Measurements from ENCODE around the gene NODAL. TPM values are rescaled to one million over a fixed set of nuclear protein-coding genes. Genes with fewer than 3 reads are reported as not detected.
A peak's percentile ranks its signal among the peaks of the same experiment; 100 is the strongest.

NODAL gene
- total RNA-seq, 1 experiment from 2014 or later: not detected

DNA sequence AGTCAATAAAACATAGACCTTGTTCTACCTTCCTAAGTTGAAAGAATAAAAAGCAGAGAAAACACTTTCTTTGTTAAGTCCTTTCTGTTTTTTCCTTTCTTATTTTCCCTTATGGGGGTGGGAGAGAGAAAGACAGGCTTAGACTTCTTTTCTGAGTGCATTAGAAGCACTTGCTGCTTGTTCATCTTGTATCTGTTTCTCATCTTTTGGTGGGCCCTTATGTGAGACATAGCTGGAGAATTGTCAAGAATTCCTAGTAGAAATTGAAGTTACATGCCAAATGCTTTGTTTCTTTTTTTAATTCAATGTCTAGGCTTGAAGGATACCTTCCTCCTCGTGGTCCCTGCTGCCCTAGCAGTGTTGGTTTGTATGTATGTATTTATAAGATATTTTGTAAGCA, 30.9 kb downstream of the NODAL start:
- DNase-seq (ENCODE audit: low read depth, low spot score): no peak
- in situ Hi-C loops (cut with HindIII; ENCODE audit: low pct_unique_long_range_greater_than_20kb, low sequenced_read_pairs): no loop called here

DNA sequence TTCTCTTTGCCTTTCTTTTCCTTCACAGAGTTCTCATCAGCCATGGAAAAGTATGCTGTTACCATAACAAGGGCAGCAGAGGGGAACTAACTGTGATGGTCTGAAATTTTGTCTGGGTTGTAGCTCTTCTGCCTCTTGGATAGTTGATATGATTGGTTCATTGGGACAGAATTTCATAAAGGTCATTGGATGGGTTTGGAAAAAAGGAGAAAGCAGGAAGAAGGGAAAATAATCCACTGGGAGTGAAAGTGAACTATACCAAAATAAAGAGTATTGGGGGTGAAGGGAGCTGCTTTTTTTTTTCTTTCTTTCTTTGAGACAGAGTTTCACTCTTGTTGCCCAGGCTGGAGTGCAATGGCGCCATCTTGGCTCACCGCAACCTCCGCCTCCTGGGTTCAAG, 31.7 kb downstream of the NODAL start:
- no peak for DNase-seq (ENCODE audit: low read depth, low spot score)
- in situ Hi-C loops (cut with HindIII; ENCODE audit: low pct_unique_long_range_greater_than_20kb, low sequenced_read_pairs): no loop called here

DNA sequence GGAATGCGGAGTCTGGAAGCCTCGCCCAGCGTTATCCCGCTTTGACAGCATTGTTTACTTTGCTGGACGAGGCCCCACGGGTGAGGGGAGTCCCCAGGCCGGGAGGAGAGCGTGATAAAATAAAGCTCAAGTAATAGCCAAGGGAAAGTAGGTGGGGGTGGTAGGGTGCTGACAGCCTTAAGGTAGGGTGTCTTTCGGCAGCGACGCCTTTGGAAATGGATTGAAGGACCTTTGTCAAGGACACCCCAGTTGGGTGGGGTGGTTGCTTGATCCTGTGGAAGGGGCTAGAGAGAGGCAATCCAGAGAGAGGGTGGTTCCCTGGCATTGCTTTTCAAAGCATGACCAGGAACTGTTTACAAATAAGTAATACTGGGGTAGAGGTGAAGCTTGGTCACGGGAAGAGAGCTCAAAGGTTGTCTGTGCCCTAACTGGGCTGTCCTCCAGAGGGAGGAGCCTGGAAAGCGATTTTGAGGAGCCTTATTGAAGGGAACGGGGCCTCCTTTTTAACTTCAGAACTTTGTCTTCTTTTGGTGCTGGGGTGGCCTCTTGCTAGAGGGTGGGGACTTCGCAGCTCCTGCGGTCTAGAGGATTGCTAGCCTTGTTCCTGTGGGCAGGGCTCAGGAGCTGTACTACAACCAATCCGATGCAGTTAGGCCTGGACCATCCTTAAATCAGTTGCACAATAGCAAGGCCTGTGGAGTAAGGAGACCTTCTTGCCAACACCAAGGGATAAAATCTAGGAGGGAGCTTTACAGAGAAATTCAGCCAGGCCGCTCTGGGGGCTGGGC, 36.2 kb downstream of the NODAL start:
- peak; percentile 75 for DNase-seq (ENCODE audit: low read depth, low spot score)
- in situ Hi-C loops (cut with HindIII; ENCODE audit: low pct_unique_long_range_greater_than_20kb, low sequenced_read_pairs): no loop called here

DNA sequence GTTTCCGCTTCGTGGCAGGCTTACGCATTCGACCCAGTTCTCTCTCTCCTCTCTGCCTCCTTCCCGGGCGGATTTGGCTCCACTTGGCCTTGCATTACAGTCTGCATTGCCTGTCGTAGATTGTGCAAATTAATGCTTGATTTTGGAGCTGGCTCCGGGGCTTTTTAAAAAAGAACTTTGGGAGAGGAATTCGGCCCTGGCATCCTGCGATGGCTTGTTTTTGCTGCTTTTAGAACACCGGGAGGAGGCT, 36.8 kb downstream of the NODAL start:
- no peak for DNase-seq (ENCODE audit: low read depth, low spot score)
- in situ Hi-C loops (cut with HindIII; ENCODE audit: low pct_unique_long_range_greater_than_20kb, low sequenced_read_pairs): no loop called here

DNA sequence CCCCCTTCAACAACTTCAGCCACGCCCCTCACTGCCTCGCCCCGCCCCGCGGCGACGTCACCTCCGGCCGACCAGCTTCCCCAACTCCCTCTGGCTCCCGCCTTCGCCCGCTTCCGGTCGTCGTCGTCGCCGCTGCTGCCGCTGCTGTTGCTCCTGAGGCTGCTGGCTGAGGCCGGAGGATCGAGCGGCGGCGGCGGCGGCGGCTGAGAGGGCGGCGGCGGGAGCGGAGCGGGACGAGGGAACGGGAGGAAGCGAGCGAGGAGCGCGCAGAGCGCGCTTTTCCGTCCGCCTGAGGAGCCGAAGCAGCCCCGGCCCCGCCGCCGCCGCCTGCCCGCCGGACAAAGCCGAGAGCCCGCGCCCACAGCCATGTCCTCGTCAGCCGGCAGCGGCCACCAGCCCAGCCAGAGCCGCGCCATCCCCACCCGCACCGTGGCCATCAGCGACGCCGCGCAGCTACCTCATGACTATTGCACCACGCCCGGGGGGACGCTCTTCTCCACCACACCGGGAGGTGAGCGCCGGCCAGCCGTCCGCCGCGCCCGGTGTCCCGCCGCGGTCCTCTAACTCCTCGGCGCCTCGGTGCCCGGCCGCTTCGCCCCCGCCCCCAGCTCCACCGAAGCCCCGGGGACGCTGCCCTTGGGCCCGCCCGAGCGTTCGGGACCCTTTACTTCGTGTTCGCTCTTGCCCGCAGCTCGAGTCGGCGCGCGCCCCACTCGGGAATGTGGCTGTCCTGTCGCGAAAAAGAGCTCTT, 37.3 kb downstream of the NODAL start, which contains the start of gene EIF4EBP2:
Gene EIF4EBP2, plus strand, starts transcription at position 110 of the 751 bp plus-strand sequence. Its CDS starts 257 bp downstream, at position 367.
- peak; percentile 92 for DNase-seq (ENCODE audit: low read depth, low spot score)
- in situ Hi-C loops (cut with HindIII; ENCODE audit: low pct_unique_long_range_greater_than_20kb, low sequenced_read_pairs): no loop called here

DNA sequence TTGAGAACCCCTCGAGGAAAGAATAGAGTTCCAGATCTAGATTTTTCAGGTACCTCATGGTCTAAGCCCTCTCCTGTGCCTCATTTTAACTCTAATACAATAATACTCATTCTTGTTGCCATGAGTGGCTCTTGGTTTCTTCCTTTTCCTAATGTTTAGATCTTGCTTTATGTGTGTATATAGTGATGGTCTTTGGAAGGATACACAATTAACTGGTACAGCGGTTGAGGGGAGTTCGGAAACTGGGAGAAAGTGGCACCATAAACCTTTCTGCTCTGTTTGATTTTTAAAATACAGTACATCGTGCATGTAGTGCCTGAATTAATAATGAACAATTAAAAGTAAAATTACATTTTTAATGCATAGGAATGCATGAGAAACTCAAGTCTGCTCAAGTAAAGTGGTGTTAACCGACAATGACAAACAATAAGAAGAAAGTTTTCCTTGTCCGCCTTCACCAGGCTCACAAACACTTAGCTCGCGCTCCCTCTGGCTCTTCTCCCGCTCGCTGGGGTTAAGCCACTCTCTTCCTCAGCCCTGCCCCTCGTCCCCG, 37.9 kb downstream of the NODAL start:
- in situ Hi-C loops (cut with HindIII; ENCODE audit: low pct_unique_long_range_greater_than_20kb, low sequenced_read_pairs): no loop called here
- no peak for DNase-seq (ENCODE audit: low read depth, low spot score)

DNA sequence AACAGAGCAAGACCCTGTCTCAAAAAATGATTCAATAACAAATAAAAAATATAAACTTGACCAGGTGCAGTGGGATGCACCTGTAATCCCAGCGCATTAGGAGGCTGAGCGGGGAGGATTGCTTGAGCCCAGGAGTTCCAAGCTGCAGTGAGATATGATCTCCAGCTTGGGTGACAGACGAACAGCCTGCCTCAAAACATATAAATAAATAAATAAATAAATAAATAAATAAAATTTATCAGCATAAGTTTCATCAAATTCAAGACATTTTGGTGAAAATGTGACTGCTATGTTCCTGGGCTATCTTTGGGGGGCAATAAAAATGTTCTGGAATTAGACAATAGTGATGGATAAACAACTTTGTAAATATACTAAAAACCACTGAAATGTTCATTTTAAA, 42.3 kb downstream of the NODAL start:
- in situ Hi-C loops (cut with HindIII; ENCODE audit: low pct_unique_long_range_greater_than_20kb, low sequenced_read_pairs): no loop called here
- no peak for DNase-seq (ENCODE audit: low read depth, low spot score)

DNA sequence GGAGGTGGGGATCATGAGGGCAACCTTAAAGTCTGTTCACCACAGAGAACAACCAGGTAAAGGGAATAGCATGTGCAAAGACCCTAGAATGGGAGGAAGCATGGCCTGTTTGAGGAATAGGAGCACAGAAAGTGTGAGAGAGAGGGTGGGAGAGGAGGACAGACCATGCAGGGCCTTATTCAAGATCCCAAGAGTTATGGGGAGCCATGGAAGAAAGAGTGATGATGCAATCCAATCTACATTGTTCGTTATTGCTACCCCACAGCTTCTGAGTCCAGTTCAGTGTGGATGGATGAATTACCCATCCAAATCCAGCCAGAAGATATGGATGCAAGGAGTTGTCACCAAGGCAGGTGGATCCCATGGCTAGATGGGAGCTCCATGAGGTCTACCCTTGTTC, 45.3 kb downstream of the NODAL start:
- in situ Hi-C loops (cut with HindIII; ENCODE audit: low pct_unique_long_range_greater_than_20kb, low sequenced_read_pairs): no loop called here

DNA sequence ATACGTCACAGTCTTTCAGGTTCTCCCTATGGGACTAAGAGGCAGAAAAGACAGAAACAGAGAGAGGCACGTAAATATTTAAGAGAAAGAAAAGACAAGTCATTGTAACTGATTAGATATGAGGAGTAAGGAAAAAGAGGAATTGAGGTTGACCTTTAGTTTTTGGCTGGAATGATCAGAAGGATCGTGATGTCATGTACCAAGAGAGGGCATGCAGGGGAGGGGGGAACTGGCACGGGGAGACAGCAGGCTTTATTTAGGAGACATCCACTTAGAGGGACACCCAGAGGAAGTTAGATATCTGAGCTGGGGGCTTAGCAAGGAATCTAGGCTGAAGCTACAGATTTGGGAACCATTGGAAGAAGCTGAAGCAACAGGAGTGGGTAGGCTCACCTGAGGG, 49.8 kb downstream of the NODAL start:
- in situ Hi-C loops (cut with HindIII; ENCODE audit: low pct_unique_long_range_greater_than_20kb, low sequenced_read_pairs): no loop called here
- DNase-seq (ENCODE audit: low read depth, low spot score): no peak

More for the DNA sequence above, 45.3 kb downstream of the NODAL start:
- DNase-seq (ENCODE audit: low read depth, low spot score): no peak

Other genes with a start within 250 kb of the NODAL start
- 157 and 183 TPM in 2 replicates for gene PPA1, start 208.3 kb downstream of the NODAL start, total RNA-seq (2014; rRNA removed; shearing (Covaris generic))
- not detected in 2 replicates for gene NPFFR1, start 157.7 kb downstream of the NODAL start, total RNA-seq (2014; rRNA removed; shearing (Covaris generic))
- gene LRRC20, start 59.1 kb downstream of the NODAL start, total RNA-seq (2014; rRNA removed; shearing (Covaris generic)): 4.8 and 6.0 TPM in 2 replicates
- gene EIF4EBP2, start 37.5 kb downstream of the NODAL start, total RNA-seq (2014; rRNA removed; shearing (Covaris generic)): 14.3 and 14.5 TPM in 2 replicates
- gene PALD1, start 37.1 kb upstream of the NODAL start, total RNA-seq (2014; rRNA removed; shearing (Covaris generic)): 1.8 and 2.0 TPM in 2 replicates
- not detected in 2 replicates for gene PRF1, start 161.1 kb upstream of the NODAL start, total RNA-seq (2014; rRNA removed; shearing (Covaris generic))
- gene ADAMTS14, start 230.8 kb upstream of the NODAL start, total RNA-seq (2014; rRNA removed; shearing (Covaris generic)): 0.16 TPM in 2 replicates

All from SK-MEL-5 (cell line).